Nephron progenitor cell (in vitro differentiated cells): ENCODE data around the gene ANO4.

ENCODE experiments used
- DNase-seq: peaks from one replicate; pipeline ENCODE4 v3.0.0; 2021
- H3K27ac Mint-ChIP-seq: 2 replicates; pipeline ENCODE4 v1.8.0; 2021; ENCODE audit warnings: mild to moderate bottlenecking, moderate library complexity, mixed read lengths
- H3K27me3 Mint-ChIP-seq: 2 replicates; pipeline ENCODE4 v1.8.0; 2021; ENCODE audit warnings: mild to moderate bottlenecking, low read depth, mixed read lengths; ENCODE audit not compliant: poor library complexity
- H3K36me3 Mint-ChIP-seq: 2 replicates; pipeline ENCODE4 v1.8.0; 2021; ENCODE audit warnings: low read depth, mixed read lengths
- H3K4me1 Mint-ChIP-seq: 2 replicates; pipeline ENCODE4 v1.8.0; 2021; ENCODE audit warnings: mixed read lengths
- H3K4me3 Mint-ChIP-seq: 2 replicates; pipeline ENCODE4 v1.8.0; 2021; ENCODE audit warnings: mild to moderate bottlenecking, moderate library complexity, mixed read lengths
- H3K9me3 Mint-ChIP-seq: 2 replicates; pipeline ENCODE4 v1.8.0; 2021; ENCODE audit warnings: mild to moderate bottlenecking, moderate library complexity, mixed read lengths
- TF ChIP-seq, protein P1 (sequence below): fragments of 200-600 bp; sonication (generic); IDR thresholded peaks from 2 replicates; pipeline ENCODE4 v1.5.0; 2021; ENCODE audit warnings: antibody characterized with exemption

ANO4 gene

GRCh38 chr12:101044512-101045059 is 250.0 kb downstream of the ANO4 start:
- H3K4me3 Mint-ChIP-seq: no peak overlapping the region
- H3K27ac Mint-ChIP-seq: no peak overlapping the region
- DNase-seq: no peak
- H3K4me1 Mint-ChIP-seq: peaks cover 5% of the 10 kb centered on the region
- H3K36me3 Mint-ChIP-seq: no peaks in the 10 kb centered on the region
- no peaks in the 10 kb centered on the region for H3K27me3 Mint-ChIP-seq
- H3K9me3 Mint-ChIP-seq: no peaks in the 10 kb centered on the region
- TF ChIP-seq, protein P1, sequence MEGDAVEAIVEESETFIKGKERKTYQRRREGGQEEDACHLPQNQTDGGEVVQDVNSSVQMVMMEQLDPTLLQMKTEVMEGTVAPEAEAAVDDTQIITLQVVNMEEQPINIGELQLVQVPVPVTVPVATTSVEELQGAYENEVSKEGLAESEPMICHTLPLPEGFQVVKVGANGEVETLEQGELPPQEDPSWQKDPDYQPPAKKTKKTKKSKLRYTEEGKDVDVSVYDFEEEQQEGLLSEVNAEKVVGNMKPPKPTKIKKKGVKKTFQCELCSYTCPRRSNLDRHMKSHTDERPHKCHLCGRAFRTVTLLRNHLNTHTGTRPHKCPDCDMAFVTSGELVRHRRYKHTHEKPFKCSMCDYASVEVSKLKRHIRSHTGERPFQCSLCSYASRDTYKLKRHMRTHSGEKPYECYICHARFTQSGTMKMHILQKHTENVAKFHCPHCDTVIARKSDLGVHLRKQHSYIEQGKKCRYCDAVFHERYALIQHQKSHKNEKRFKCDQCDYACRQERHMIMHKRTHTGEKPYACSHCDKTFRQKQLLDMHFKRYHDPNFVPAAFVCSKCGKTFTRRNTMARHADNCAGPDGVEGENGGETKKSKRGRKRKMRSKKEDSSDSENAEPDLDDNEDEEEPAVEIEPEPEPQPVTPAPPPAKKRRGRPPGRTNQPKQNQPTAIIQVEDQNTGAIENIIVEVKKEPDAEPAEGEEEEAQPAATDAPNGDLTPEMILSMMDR: no peak

DNA sequence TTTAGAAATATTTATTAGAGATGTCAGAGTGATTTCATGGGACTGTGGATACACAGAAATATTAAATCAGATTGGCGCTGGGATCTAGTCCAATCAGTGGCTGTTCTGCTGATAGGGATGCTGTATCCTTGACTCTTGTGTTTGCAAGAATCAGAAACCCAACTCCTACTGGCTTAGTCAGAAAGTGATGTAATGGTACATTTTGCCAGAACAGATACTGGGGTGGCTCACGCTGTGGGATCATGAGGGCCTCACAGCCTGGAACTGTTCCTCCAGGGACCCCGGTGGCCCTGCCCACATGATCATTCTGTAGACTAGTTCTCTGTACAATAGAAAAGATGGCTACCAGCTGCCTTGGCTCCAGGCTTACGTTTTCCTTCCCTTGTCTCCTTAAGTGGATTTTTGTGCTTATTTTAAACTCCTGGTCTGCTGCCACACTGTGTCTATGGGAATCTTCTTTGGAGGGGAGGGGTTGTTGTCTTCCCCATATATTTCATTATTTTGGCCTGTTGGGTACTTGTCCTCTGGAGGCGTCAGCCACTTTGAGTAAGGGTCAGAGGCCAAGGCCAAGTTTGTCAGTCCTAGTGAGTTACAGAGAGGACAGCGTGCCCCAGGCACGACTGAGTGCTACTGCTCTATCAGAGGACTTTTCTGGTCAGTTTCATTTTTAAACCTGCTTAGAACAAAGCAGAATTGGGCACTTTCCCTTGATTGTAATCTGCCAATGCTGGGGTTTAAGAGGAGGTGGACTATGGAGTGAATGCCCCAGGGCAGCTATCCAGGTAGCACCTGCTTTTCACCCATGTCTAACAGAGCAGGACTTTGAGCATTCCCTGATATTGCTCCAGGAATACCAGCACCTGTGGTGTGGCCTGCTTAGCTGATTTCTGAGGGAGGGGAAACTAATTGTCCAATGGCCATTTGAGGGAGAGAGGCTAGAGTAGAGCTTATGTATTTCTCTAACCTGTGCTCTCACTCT is 251.2 kb downstream of the ANO4 start:
- no peak for DNase-seq
- Mint-ChIP-seq H3K27me3 (no peaks in the 10 kb centered on the region), H3K9me3 (no peaks in the 10 kb centered on the region), H3K36me3 (no peaks in the 10 kb centered on the region), H3K4me1 (peaks cover 5% of the 10 kb centered on the region), H3K27ac (no peak overlapping the region), H3K4me3 (no peak overlapping the region)
- TF ChIP-seq, protein P1: no peak

DNA sequence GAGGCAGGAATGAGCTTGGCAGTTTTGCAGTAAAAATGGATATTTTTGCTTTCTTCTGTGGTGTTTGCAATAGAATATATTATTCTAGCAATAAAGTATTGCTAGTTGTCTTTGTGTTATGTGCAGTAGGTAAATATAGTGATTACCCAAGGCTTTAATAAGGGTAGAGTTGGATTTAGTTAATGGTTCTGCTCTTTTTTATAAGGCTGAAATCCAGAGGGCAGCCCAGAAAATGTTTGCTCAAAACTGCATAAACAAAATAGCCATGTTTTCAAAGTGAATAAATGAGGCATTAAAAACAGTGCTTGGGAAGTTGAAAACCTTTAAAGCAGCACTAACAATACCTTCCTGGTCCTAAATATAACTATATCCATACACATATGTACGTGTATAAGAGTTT is 253.1 kb downstream of the ANO4 start:
- DNase-seq: no peak
- Mint-ChIP-seq H3K4me3 (no peak overlapping the region), H3K4me1 (peaks cover 13% of the 10 kb centered on the region), H3K27me3 (no peaks in the 10 kb centered on the region), H3K27ac (no peak overlapping the region), H3K9me3 (no peaks in the 10 kb centered on the region), H3K36me3 (no peaks in the 10 kb centered on the region)
- TF ChIP-seq, protein P1: no peak

DNA sequence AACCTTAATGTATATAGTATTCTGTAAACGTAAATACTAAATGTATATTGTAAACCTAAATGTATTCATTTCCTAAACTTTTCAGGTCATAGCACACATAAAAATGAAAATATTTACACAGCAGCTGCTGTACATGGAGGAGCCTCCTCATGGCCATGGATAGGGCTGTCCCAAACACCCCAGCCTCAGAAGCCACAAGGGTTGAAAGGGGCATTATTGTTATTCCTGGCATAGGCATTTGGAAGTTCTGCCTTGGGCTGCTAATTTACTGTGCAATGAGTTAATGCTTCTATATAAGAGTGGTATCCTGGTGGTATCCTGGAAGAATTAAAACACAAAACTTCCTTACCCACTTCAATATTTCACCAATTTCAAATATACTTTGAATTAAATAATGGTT is 256.1 kb downstream of the ANO4 start:
- Mint-ChIP-seq H3K4me3 (no peak overlapping the region), H3K36me3 (no peaks in the 10 kb centered on the region), H3K4me1 (peaks cover 9% of the 10 kb centered on the region), H3K27ac (no peak overlapping the region), H3K9me3 (no peaks in the 10 kb centered on the region), H3K27me3 (no peaks in the 10 kb centered on the region)
- DNase-seq: no peak
- TF ChIP-seq, protein P1: no peak

DNA sequence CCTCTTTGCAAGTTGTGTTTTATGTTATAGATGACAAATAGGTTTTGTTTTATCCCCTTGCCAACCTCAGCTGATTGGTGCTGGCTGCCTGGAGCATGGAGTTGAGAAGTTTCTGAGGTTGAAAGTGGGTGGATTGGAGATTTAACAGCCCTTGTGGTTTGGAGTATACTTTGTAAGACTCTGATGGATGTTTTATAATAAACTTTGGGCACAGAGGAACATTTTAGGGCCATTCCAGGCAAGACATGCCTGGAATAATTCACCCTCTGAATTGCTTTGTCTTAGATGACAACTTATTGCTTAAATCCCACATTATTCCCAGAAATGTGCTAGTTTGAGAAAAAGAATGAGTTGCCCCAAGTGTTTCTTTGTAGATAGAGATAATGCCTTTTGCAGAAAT is 256.6 kb downstream of the ANO4 start:
- Mint-ChIP-seq H3K27ac (no peak overlapping the region), H3K4me1 (peaks cover 9% of the 10 kb centered on the region), H3K4me3 (no peak overlapping the region), H3K36me3 (no peaks in the 10 kb centered on the region), H3K27me3 (no peaks in the 10 kb centered on the region), H3K9me3 (no peaks in the 10 kb centered on the region)
- TF ChIP-seq, protein P1: no peak
- no peak for DNase-seq
